ENCODE data around the gene TMIGD3.

DNA sequence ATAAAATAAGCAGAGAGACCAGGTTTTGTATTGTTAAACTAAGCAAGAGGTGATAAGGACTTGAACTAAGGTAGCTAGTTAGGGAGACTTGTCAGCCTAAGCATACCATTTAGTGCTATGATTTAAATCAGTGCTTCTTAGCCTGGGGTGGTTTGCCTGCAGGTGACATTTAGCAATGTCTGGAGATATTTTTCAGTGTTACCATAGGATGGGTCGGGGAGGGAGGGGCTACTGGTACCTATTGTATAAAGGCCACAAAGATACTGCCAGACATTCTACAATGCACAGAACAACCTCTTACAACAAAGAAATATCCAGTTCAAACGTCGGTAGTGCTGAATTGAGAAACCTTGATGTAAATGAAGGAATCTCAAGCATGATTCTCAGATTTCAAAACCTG lies 50.9 kb downstream of the TMIGD3 start:
- TF ChIP-seq CTCF (IDR thresholded peaks at IDR 0.05) (no peak), POLR2AphosphoS5 (IDR thresholded peaks at IDR 0.05; ENCODE audit: low read depth, low read length) (no peak), SIN3A (IDR thresholded peaks at IDR 0.05; ENCODE audit: borderline replicate concordance, insufficient read depth, low read depth, low read length) (no peak), TCF7L2 (IDR thresholded peaks at IDR 0.05; ENCODE audit: low read depth, low read length) (no peak)
